H1 (cell line): Measurements from ENCODE around the gene LMNTD1. TPM values are rescaled to one million over a fixed set of nuclear protein-coding genes. Genes with fewer than 3 reads are reported as not detected.

Experiments
- CTCF ChIA-PET: fragments of 300-600 bp; sonication (Branson Sonifier 250); formaldehyde crosslinking; loops from one replicate; lab custom pipeline; 2021; ENCODE audit not compliant: partially characterized antibody; lab: Charles Lee
- POLR2A ChIA-PET: fragments of 300-600 bp; sonication (Branson Sonifier 250); formaldehyde crosslinking; loops from one replicate; lab custom pipeline; 2021; ENCODE audit warnings: inconsistent platforms; ENCODE audit not compliant: partially characterized antibody; lab: Charles Lee
- DNase-seq, 2 experiments: peaks; one replicate each; pipeline versions ENCODE4 v3.0.0 to v3.0.0-alpha.2; 2010 to 2022; ENCODE audit warnings: low spot score in 2 of 2, low read depth in 1 of 2, mixed read lengths in 1 of 2
- FAIRE-seq: peaks from 2 replicates; lab custom pipeline; 2011; peaks lifted over from hg19 to GRCh38; lab: Jason Lieb, UNC
- H2AFZ ChIP-seq: 2 replicates; pipeline ENCODE4 v1.8.1; 2012; ENCODE audit warnings: low read length, inconsistent platforms
- H2AK5ac ChIP-seq: 2 replicates; pipeline ENCODE4 v1.6.1; 2013; ENCODE audit warnings: low read depth, low read length
- H2BK120ac ChIP-seq: replicated peaks from 2 replicates; pipeline ENCODE3; 2013; ENCODE audit warnings: low read depth, low read length, inconsistent platforms
- H2BK12ac ChIP-seq: 2 replicates; pipeline ENCODE4 v1.6.1; 2013; ENCODE audit warnings: low read depth, low read length
- H2BK15ac ChIP-seq: 2 replicates; pipeline ENCODE4 v1.6.1; 2013; ENCODE audit warnings: low read length
- H2BK20ac ChIP-seq: 2 replicates; pipeline ENCODE4 v1.6.1; 2013; ENCODE audit warnings: low read length
- H2BK5ac ChIP-seq: 2 replicates; pipeline ENCODE4 v1.6.1; 2013; ENCODE audit warnings: low read depth, low read length
- H3K14ac ChIP-seq: 2 replicates; pipeline ENCODE4 v1.6.1; 2013; ENCODE audit warnings: inconsistent platforms; ENCODE audit not compliant: insufficient read length
- H3K18ac ChIP-seq: 2 replicates; pipeline ENCODE4 v1.6.1; 2013; ENCODE audit warnings: low read length; ENCODE audit errors: extremely low read depth
- H3K23ac ChIP-seq: 2 replicates; pipeline ENCODE4 v1.6.1; 2013; ENCODE audit warnings: inconsistent platforms; ENCODE audit not compliant: insufficient read length
- H3K23me2 ChIP-seq: 2 replicates; pipeline ENCODE4 v1.6.1; 2013; ENCODE audit warnings: low read depth, low read length
- H3K27ac ChIP-seq: 2 replicates; pipeline ENCODE4 v1.6.1; 2011; ENCODE audit warnings: low read depth, low read length, inconsistent platforms
- H3K27me3 ChIP-seq, 4 experiments: replicated peaks in 1 of 4; 1 replicate in 1 of 4; 2 replicates in 3 of 4; pipeline versions ENCODE4 v1.6.1 to v1.8.1; 2011 to 2013; ENCODE audit warnings: low read length in 3 of 4, mild to moderate bottlenecking in 3 of 4, inconsistent platforms in 2 of 4, mixed read lengths in 2 of 4, moderate library complexity in 1 of 4; ENCODE audit not compliant: control insufficient read depth in 3 of 4, insufficient read depth in 3 of 4; ENCODE audit errors: extremely low read depth in 1 of 4
- H3K36me3 ChIP-seq, 4 experiments: 2 replicates each; pipeline versions ENCODE4 v1.6.1 to v1.8.1; 2011 to 2013; ENCODE audit warnings: mild to moderate bottlenecking in 4 of 4, low read length in 3 of 4, moderate library complexity in 2 of 4, control low read depth in 1 of 4, inconsistent platforms in 1 of 4; ENCODE audit not compliant: insufficient read depth in 4 of 4, control insufficient read depth in 2 of 4
- H3K4ac ChIP-seq: replicated peaks from 2 replicates; pipeline ENCODE3; 2013; ENCODE audit warnings: low read length, low read depth, mixed read lengths, inconsistent platforms; ENCODE audit not compliant: insufficient read length
- H3K4me1 ChIP-seq, 4 experiments: replicated peaks in 1 of 4; 1 replicate in 1 of 4; 2 replicates in 3 of 4; pipeline versions ENCODE4 v1.6.1 to v1.8.1; 2011 to 2013; ENCODE audit warnings: low read length in 3 of 4, inconsistent platforms in 2 of 4, mixed read lengths in 1 of 4; ENCODE audit not compliant: insufficient read depth in 4 of 4, control insufficient read depth in 3 of 4
- H3K4me2 ChIP-seq, 2 experiments: 2 replicates each; pipeline versions ENCODE4 v1.6.1 to v1.8.1; 2011 to 2013; ENCODE audit warnings: low read depth in 2 of 2, low read length in 2 of 2, control low read depth in 1 of 2, inconsistent platforms in 1 of 2, mild to moderate bottlenecking in 1 of 2; ENCODE audit not compliant: insufficient read depth in 1 of 2
- H3K4me3 ChIP-seq, 4 experiments: fragments of 200-600, 300-600 bp in 1 of 4; sonication (generic), shearing (Covaris generic), sonication (Bioruptor Twin) in 1 of 4; 2 replicates each; pipeline versions ENCODE4 v1.5.1 to v1.8.1; 2011 to 2016; ENCODE audit warnings: low read length in 4 of 4, low read depth in 3 of 4, control low read depth in 2 of 4, inconsistent platforms in 2 of 4, mild to moderate bottlenecking in 2 of 4, mixed read lengths in 1 of 4, moderate library complexity in 1 of 4; ENCODE audit not compliant: insufficient read depth in 2 of 4; ENCODE audit errors: extremely low read depth in 1 of 4
- H3K56ac ChIP-seq: replicated peaks from 2 replicates; pipeline ENCODE3; 2013; ENCODE audit warnings: low read depth, mild to moderate bottlenecking, mixed read lengths, low read length, inconsistent platforms; ENCODE audit not compliant: insufficient read length
- H3K79me1 ChIP-seq: 2 replicates; pipeline ENCODE4 v1.6.1; 2013; ENCODE audit warnings: low read depth, low read length, control low read depth
- H3K79me2 ChIP-seq, 2 experiments: 2 replicates each; pipeline versions ENCODE4 v1.6.1 to v1.8.1; 2012 to 2013; ENCODE audit warnings: low read length in 2 of 2, mild to moderate bottlenecking in 2 of 2, inconsistent platforms in 1 of 2; ENCODE audit not compliant: insufficient read depth in 2 of 2, control insufficient read depth in 1 of 2
- H3K9ac ChIP-seq, 4 experiments: replicated peaks in 1 of 4; 1 replicate in 1 of 4; 2 replicates in 3 of 4; pipeline versions ENCODE4 v1.6.1 to v1.8.1; 2011 to 2013; ENCODE audit warnings: low read depth in 3 of 4, low read length in 3 of 4, control low read depth in 2 of 4, mild to moderate bottlenecking in 2 of 4, moderate library complexity in 2 of 4, inconsistent platforms in 1 of 4; ENCODE audit errors: extremely low read depth in 1 of 4
- H3K9me3 ChIP-seq, 2 experiments: 2 replicates each; pipeline versions ENCODE4 v1.6.1 to v1.8.1; 2012 to 2013; ENCODE audit warnings: mild to moderate bottlenecking in 2 of 2, moderate library complexity in 2 of 2, control low read depth in 1 of 2, inconsistent platforms in 1 of 2, low read depth in 1 of 2, low read length in 1 of 2, mixed read lengths in 1 of 2; ENCODE audit not compliant: insufficient read depth in 2 of 2
- H4K20me1 ChIP-seq, 2 experiments: replicated peaks in 1 of 2; 2 replicates each; pipeline versions ENCODE3 to v1.8.1; 2011 to 2013; ENCODE audit warnings: inconsistent platforms in 2 of 2, low read length in 2 of 2, mild to moderate bottlenecking in 1 of 2; ENCODE audit not compliant: insufficient read depth in 2 of 2, control insufficient read depth in 1 of 2
- H4K5ac ChIP-seq: 2 replicates; pipeline ENCODE4 v1.6.1; 2013; ENCODE audit warnings: low read length, low read depth, mixed read lengths, inconsistent platforms; ENCODE audit not compliant: insufficient read length
- H4K8ac ChIP-seq: 2 replicates; pipeline ENCODE4 v1.8.0; 2013; ENCODE audit warnings: mild to moderate bottlenecking, moderate library complexity, low read length, inconsistent platforms; ENCODE audit not compliant: insufficient read depth; ENCODE audit errors: extremely low read depth
- H4K91ac ChIP-seq: replicated peaks from 2 replicates; pipeline ENCODE3; 2013; ENCODE audit warnings: low read length, mixed read lengths, inconsistent platforms; ENCODE audit not compliant: insufficient read length
- CEBPB ChIP-seq: IDR thresholded peaks from 2 replicates; pipeline ENCODE4 v1.6.1; 2012; ENCODE audit warnings: low read depth, low read length
- CHD2 ChIP-seq: IDR thresholded peaks from 2 replicates; pipeline ENCODE4 v1.6.1; 2012; ENCODE audit warnings: low read length, improper control_type of control experiment
- JUND ChIP-seq: IDR thresholded peaks from 2 replicates; pipeline ENCODE4 v1.6.1; 2011; ENCODE audit warnings: mild to moderate bottlenecking, improper control_type of control experiment, low read length
- KDM1A ChIP-seq: fragments of 200-600, 300-600 bp; sonication (generic); IDR thresholded peaks from 2 replicates; pipeline ENCODE4 v1.7.1; 2016; ENCODE audit warnings: mild to moderate bottlenecking, low read length, borderline replicate concordance
- MAFK ChIP-seq: IDR thresholded peaks from 2 replicates; pipeline ENCODE4 v1.6.1; 2012; ENCODE audit warnings: low read depth, mild to moderate bottlenecking, improper control_type of control experiment, low read length
- POLR2AphosphoS5 ChIP-seq: IDR thresholded peaks from 2 replicates; pipeline ENCODE4 v1.6.1; 2011; ENCODE audit warnings: low read depth, low read length
- POU5F1 ChIP-seq: IDR thresholded peaks from 2 replicates; pipeline ENCODE4 v1.6.1; 2011; ENCODE audit warnings: low read depth, mild to moderate bottlenecking, low read length, moderate library complexity
- RFX5 ChIP-seq: IDR thresholded peaks from 2 replicates; pipeline ENCODE4 v1.6.1; 2011; ENCODE audit warnings: low read depth, low read length, improper control_type of control experiment, borderline replicate concordance
- SUZ12 ChIP-seq: fragments of 200-600 bp; sonication (generic); IDR thresholded peaks from 2 replicates; pipeline ENCODE4 v1.6.1; 2012; ENCODE audit warnings: mild to moderate bottlenecking, inconsistent platforms, low read length, moderate library complexity, mixed read lengths
- TAF1 ChIP-seq: IDR thresholded peaks from 2 replicates; pipeline ENCODE4 v1.6.1; 2011; ENCODE audit warnings: mild to moderate bottlenecking, low read depth, low read length
- TBP ChIP-seq: IDR thresholded peaks from 2 replicates; pipeline ENCODE4 v1.6.1; 2011; ENCODE audit warnings: low read depth, low read length, improper control_type of control experiment
- TEAD4 ChIP-seq: IDR thresholded peaks from 2 replicates; pipeline ENCODE4 v1.6.1; 2012; ENCODE audit warnings: low read depth, low read length, inconsistent platforms, mixed read lengths
- WGBS, 2 experiments: shearing (Covaris generic) in 1 of 2; methylation state at CpG; one replicate each; pipeline versions ENCODE4 v1.1.6 to v1.1.7; 2013 to 2015; ENCODE audit warnings: low lambda C conversion rate in 2 of 2, mixed read lengths in 2 of 2, inconsistent platforms in 1 of 2, low coverage in 1 of 2, missing lambda C conversion rate in 1 of 2; ENCODE audit not compliant: insufficient replicate concordance in 2 of 2, insufficient coverage in 1 of 2, insufficient read length in 1 of 2; ENCODE audit errors: extremely low coverage in 1 of 2, missing lambda C conversion rate in 1 of 2; 5-methylcytosine and 5-hydroxymethylcytosine counted together
- polyA plus RNA-seq, 7 experiments: library from polyadenylated mRNA; depleted of rRNA in 3 of 7; stranded (reverse) in 5 of 7; unstranded in 2 of 7; fragments of >200 nt in 5 of 7; fragments of 200-250 nt in 2 of 7; gene quantifications; 1 replicate in 5 of 7; 2 replicates in 1 of 7; 4 replicates in 1 of 7; pipeline versions ENCODE4 v1.2.1 to v1.2.3, GENCODE V29; 2011 to 2013; ENCODE audit warnings: missing spikeins in 2 of 7, mixed read lengths in 2 of 7
- total RNA-seq: library from RNA; stranded (reverse); fragmentation: NEBNext Ultra II Directional; extraction: Animal tissue kit (Norgen Biotek cat#: 25700); gene quantifications from 2 replicates; pipeline ENCODE4 v1.2.1, GENCODE V29; 2021

Gene LMNTD1
- total and polyA plus RNA-seq, 2 of the 8 experiments (the other 6 are each of a cell fraction or from before 2014, with no cell fraction given), result not detected

GRCh38 chr12:25500651-25501050, 52.4 kb downstream of the LMNTD1 start:
- no peak overlapping the region for H3K14ac ChIP-seq
- no peak overlapping the region for H3K4me3 ChIP-seq
- H4K8ac ChIP-seq, result no peak overlapping the region
- FAIRE-seq, result no peak
- no peaks in the 10 kb centered on the region for H3K79me2 ChIP-seq
- H2AFZ ChIP-seq, result no peak overlapping the region
- no peaks in the 10 kb centered on the region for H3K23me2 ChIP-seq
- H2BK5ac ChIP-seq, result no peak overlapping the region
- no peak overlapping the region for H2BK120ac ChIP-seq
- TF ChIP-seq MAFK (no peak), RFX5 (no peak), JUND (no peak), POU5F1 (no peak), SUZ12 (no peak), TAF1 (no peak), CHD2 (no peak), TBP (no peak), POLR2AphosphoS5 (no peak), TEAD4 (no peak), CEBPB (no peak), KDM1A (no peak)
- TF ChIP-seq, all 59 proteins: peak for 0
- Histone ChIP-seq H3K27me3 (no peaks in the 10 kb centered on the region), H3K9me3 (no peaks in the 10 kb centered on the region), H3K18ac (no peak overlapping the region), H3K4me1 (no peaks in the 10 kb centered on the region), H3K9ac (no peak overlapping the region), H2BK20ac (no peak overlapping the region), H3K27ac (no peak overlapping the region), H3K23ac (no peak overlapping the region), H2AK5ac (no peak overlapping the region), H3K4me2 (no peak overlapping the region), H2BK12ac (no peak overlapping the region), H2BK15ac (no peak overlapping the region), H4K91ac (no peak overlapping the region), H3K4ac (no peak overlapping the region), H3K79me1 (no peaks in the 10 kb centered on the region), H3K36me3 (no peaks in the 10 kb centered on the region), H3K56ac (no peak overlapping the region), H4K20me1 (no peaks in the 10 kb centered on the region), H4K5ac (no peak overlapping the region)
- WGBS, 2 experiments, result 81% methylated on average over 6 of the region's 6 CpGs; no CpG with 5 or more reads in 1 of the 2 experiments
- DNase-seq, result no peak
- ChIA-PET POLR2A (no interaction called here), CTCF (no interaction called here)
